Activated gamma-delta T cell treated with Interleukin-2 at 50 U/mL for 16 hours (primary cell): ENCODE measurements around the gene BOLA3.
"Not testable (repeated sequence)": the region's sequence is repeated elsewhere in the genome, so short reads cannot be mapped to it uniquely, and the experiment has no call there.

Experiments used
- DNase-seq: peaks from one replicate; pipeline ENCODE4 v3.0.0-alpha.2; 2020

BOLA3 gene

GRCh38 chr2:74101574-74102300, 46.0 kb downstream of the BOLA3 start:
- DNase-seq, result no peak

GRCh38 chr2:74100254-74101216, 47.2 kb downstream of the BOLA3 start:
- DNase-seq, result no peak

DNA sequence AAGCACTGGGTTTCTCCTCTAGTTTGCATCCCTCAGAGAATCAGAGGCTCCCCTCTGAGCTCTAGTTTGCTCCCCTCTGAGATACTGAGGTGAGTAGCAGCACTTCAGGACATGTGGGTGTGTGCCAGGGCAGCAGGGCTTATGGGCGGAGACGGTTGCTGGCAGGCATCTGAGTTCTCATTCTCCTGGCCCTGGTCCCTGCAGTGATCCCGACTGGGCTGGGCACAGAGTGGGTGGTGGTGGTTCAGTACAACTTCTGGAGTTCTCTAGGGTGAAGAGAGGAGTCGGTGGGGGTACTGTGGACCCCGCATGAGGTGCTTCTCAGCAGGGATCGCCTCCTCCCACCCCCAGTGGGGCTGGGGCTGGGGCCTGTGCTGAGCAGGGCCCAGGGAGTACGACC, 47.9 kb downstream of the BOLA3 start:
- DNase-seq, result no peak

DNA sequence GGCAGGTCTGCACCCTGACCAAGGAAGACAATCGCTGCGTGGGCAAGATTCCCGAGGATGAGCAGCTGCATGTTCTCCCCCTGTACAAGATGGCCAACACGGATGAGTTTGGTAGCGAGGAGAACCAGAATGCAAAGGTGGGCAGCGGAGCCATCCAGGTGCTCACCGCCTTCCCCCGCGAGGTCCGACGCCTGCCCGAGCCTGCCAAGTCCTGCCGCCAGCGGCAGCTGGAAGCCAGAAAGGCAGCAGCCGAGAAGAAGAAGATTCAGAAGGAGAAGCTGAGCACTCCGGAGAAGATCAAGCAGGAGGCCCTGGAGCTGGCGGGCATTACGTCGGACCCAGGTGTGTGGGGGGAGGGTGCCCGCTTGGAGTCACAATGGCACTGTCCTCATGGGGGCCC, 48.4 kb downstream of the BOLA3 start:
- no peak for DNase-seq

DNA sequence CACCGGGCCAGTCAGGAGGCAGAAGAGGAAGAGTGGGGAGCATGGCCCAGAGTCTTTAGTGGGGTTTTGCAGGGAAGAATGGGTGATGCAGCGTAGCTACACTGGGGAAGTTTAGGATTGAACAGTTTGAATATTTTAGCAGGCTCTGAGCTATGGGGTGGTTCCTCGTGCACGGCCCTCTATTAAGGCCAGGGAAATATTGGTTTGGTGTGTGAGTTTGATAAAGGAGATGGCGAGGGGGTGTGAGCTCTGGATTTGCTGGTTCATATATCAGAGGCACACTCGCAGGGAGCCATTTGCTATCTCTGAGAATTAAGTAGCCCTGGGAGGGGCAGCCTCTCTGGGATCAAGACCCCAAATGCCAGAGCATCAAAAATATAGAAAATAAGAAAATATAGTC, 50.1 kb downstream of the BOLA3 start:
- no peak for DNase-seq

DNA sequence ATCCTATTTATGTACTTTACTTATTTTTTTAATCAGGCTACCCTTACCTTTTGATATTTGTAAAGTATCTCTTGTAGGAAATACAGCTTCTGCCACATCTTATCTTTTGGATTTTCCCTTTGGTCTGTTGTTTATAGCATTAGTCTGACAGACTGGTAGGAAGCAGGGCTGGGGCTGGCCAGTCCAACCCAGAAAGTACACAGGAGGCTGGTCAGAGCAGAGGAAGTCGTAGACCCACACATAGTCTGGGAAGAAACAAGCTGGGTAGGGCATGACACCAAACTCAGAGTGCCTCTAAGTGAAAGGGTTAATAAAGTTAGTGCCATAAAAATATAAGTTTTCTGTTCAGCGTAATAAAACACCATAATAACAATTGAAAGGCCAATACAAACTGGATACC, 51.7 kb downstream of the BOLA3 start:
- DNase-seq, result no peak

DNA sequence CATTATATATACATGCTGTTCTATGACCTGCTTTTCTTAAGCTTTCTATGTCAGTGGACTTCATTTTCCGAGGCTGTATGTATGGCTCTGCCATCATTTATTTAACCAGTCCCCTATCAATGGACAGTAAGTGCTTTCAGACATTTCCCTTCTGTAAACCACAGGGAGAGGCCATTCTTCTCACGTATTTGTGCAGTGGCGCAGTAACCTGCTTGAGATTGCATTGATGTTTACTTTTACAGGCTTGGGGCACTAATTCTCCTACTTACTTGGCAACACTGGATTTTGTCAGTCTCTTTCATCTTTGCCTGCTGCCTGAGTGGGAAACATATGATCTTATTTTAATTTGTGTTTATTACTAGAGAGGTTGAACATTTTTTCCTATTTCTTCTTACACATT, 52.1 kb downstream of the BOLA3 start:
- DNase-seq, result no peak

GRCh38 chr2:74094291-74094690, 53.4 kb downstream of the BOLA3 start:
- DNase-seq, result no peak

DNA sequence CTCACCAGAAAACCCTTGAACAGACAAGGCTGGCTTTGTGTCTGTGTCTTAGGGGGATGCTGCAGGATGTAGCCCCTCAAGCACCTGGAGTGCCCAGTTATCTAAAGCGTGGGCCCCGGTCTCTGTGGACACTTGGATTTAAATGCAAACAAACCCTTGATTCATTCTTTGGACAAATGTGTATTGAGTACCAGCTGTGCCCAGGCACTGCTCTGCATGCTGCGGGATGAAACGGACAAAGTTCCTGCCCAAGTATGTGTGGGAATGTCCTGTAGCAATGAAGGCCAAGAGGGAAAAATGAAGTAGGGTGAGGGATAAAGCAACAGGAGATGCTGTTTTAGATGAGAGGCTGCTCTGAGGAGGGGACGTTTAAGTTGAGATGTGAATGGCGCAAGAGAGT, 53.9 kb downstream of the BOLA3 start:
- no peak for DNase-seq

GRCh38 chr2:74093426-74093825, 54.3 kb downstream of the BOLA3 start:
- DNase-seq, result no peak

DNA sequence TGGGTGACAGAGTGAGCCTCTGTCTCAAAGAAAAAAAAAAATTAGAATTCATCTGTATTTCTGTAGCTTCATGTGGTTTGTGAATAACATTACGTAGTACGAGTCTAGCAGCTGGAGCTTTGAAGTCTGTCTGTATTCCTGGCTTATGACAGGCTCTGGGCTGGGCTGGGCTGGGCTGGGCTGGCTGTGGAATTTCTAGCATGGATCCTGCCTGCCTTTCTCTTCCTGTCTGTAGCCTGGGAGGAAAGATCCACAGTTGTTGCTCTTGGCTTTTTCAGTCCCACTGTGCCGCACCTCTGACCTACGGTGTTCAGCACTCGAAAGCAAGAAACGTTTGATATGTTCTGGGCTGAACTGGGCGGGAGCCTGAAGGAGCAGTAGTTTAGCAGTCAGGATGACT, 55.4 kb downstream of the BOLA3 start:
- DNase-seq, result no peak

DNA sequence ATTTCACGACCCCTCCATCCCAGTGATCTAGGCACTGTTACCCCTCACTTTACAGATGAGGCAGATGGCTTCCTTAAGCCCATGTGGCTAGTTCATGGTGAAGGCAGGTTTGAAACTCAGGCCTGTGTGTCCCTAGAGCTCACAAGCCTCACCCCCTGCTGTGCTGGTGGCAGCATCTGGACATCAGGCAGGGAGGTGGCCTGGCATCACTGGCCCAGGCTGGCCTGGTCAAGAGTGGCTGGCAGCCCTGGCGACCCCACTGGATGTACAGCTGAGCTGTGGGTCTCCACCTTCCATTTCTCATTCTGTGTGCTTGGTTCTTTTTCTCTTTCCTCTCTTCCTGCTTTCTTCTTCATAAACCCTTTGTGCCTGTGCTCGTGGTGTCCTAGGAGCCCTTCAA, 56.3 kb downstream of the BOLA3 start:
- DNase-seq, result no peak

GRCh38 chr2:74089816-74090745, 57.6 kb downstream of the BOLA3 start:
- DNase-seq, result no peak

DNA sequence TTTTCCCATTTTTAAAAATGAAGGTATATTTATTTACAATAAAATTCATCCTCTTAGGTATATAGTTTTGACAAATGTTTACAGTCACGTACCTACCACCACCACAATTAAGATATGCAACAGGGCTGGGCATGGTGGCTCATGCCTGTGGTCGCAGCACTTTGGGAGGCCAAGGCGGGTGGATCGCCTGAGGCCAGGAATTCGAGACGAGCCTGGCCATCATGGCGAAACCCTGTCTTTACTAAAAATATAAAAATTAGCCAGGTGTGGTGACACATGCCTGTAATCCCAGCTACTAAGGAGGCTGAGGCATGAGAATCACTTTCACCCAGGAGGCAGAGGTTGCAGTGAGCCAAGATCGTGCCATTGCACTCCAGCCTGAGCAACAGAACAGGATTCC, 59.0 kb downstream of the BOLA3 start:
- DNase-seq, result not testable (repeated sequence)

GRCh38 chr2:74087696-74088095, 60.0 kb downstream of the BOLA3 start:
- DNase-seq, result no peak

DNA sequence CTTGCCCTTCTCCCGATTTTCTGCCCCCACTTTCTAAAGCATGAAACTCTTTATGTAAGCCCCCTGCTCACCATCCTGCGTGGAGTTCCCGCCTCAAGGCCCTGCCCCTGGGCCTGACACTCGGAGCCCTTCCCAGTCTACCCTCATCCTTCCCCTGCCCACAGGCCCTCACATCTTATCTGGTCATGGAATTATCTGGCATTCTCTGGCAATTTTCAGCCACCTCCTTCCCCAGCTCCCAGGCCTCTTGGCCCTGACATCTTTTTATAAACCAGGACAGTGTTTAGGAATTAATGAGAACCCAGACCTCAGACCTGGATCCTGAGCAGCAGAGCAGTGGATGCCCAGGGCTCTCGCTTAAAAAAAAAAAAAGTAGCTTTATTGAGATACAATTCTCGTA, 61.7 kb downstream of the BOLA3 start:
- DNase-seq, result no peak
